H1 (cell line): ENCODE data around the gene LGALS4. TPM values are rescaled to one million over a fixed set of nuclear protein-coding genes. Genes with fewer than 3 reads are reported as not detected.

Experiments
- CTCF ChIA-PET: fragments of 300-600 bp; sonication (Branson Sonifier 250); formaldehyde crosslinking; loops from one replicate; lab custom pipeline; 2021; ENCODE audit not compliant: partially characterized antibody; lab: Charles Lee
- POLR2A ChIA-PET: fragments of 300-600 bp; sonication (Branson Sonifier 250); formaldehyde crosslinking; loops from one replicate; lab custom pipeline; 2021; ENCODE audit warnings: inconsistent platforms; ENCODE audit not compliant: partially characterized antibody; lab: Charles Lee
- DNase-seq, 2 experiments: peaks; one replicate each; pipeline versions ENCODE4 v3.0.0 to v3.0.0-alpha.2; 2010 to 2022; ENCODE audit warnings: low spot score in 2 of 2, low read depth in 1 of 2, mixed read lengths in 1 of 2
- FAIRE-seq: peaks from 2 replicates; lab custom pipeline; 2011; peaks lifted over from hg19 to GRCh38; lab: Jason Lieb, UNC
- H2AFZ ChIP-seq: 2 replicates; pipeline ENCODE4 v1.8.1; 2012; ENCODE audit warnings: low read length, inconsistent platforms
- H2AK5ac ChIP-seq: 2 replicates; pipeline ENCODE4 v1.6.1; 2013; ENCODE audit warnings: low read depth, low read length
- H2BK120ac ChIP-seq: replicated peaks from 2 replicates; pipeline ENCODE3; 2013; ENCODE audit warnings: low read depth, low read length, inconsistent platforms
- H2BK12ac ChIP-seq: 2 replicates; pipeline ENCODE4 v1.6.1; 2013; ENCODE audit warnings: low read depth, low read length
- H2BK15ac ChIP-seq: 2 replicates; pipeline ENCODE4 v1.6.1; 2013; ENCODE audit warnings: low read length
- H2BK20ac ChIP-seq: 2 replicates; pipeline ENCODE4 v1.6.1; 2013; ENCODE audit warnings: low read length
- H2BK5ac ChIP-seq: 2 replicates; pipeline ENCODE4 v1.6.1; 2013; ENCODE audit warnings: low read depth, low read length
- H3K14ac ChIP-seq: 2 replicates; pipeline ENCODE4 v1.6.1; 2013; ENCODE audit warnings: inconsistent platforms; ENCODE audit not compliant: insufficient read length
- H3K18ac ChIP-seq: 2 replicates; pipeline ENCODE4 v1.6.1; 2013; ENCODE audit warnings: low read length; ENCODE audit errors: extremely low read depth
- H3K23ac ChIP-seq: 2 replicates; pipeline ENCODE4 v1.6.1; 2013; ENCODE audit warnings: inconsistent platforms; ENCODE audit not compliant: insufficient read length
- H3K23me2 ChIP-seq: 2 replicates; pipeline ENCODE4 v1.6.1; 2013; ENCODE audit warnings: low read depth, low read length
- H3K27ac ChIP-seq: 2 replicates; pipeline ENCODE4 v1.6.1; 2011; ENCODE audit warnings: low read depth, low read length, inconsistent platforms
- H3K27me3 ChIP-seq, 4 experiments: replicated peaks in 1 of 4; 1 replicate in 1 of 4; 2 replicates in 3 of 4; pipeline versions ENCODE4 v1.6.1 to v1.8.1; 2011 to 2013; ENCODE audit warnings: low read length in 3 of 4, mild to moderate bottlenecking in 3 of 4, inconsistent platforms in 2 of 4, mixed read lengths in 2 of 4, moderate library complexity in 1 of 4; ENCODE audit not compliant: control insufficient read depth in 3 of 4, insufficient read depth in 3 of 4; ENCODE audit errors: extremely low read depth in 1 of 4
- H3K36me3 ChIP-seq, 4 experiments: 2 replicates each; pipeline versions ENCODE4 v1.6.1 to v1.8.1; 2011 to 2013; ENCODE audit warnings: mild to moderate bottlenecking in 4 of 4, low read length in 3 of 4, moderate library complexity in 2 of 4, control low read depth in 1 of 4, inconsistent platforms in 1 of 4; ENCODE audit not compliant: insufficient read depth in 4 of 4, control insufficient read depth in 2 of 4
- H3K4ac ChIP-seq: replicated peaks from 2 replicates; pipeline ENCODE3; 2013; ENCODE audit warnings: low read length, low read depth, mixed read lengths, inconsistent platforms; ENCODE audit not compliant: insufficient read length
- H3K4me1 ChIP-seq, 4 experiments: replicated peaks in 1 of 4; 1 replicate in 1 of 4; 2 replicates in 3 of 4; pipeline versions ENCODE4 v1.6.1 to v1.8.1; 2011 to 2013; ENCODE audit warnings: low read length in 3 of 4, inconsistent platforms in 2 of 4, mixed read lengths in 1 of 4; ENCODE audit not compliant: insufficient read depth in 4 of 4, control insufficient read depth in 3 of 4
- H3K4me2 ChIP-seq, 2 experiments: 2 replicates each; pipeline versions ENCODE4 v1.6.1 to v1.8.1; 2011 to 2013; ENCODE audit warnings: low read depth in 2 of 2, low read length in 2 of 2, control low read depth in 1 of 2, inconsistent platforms in 1 of 2, mild to moderate bottlenecking in 1 of 2; ENCODE audit not compliant: insufficient read depth in 1 of 2
- H3K4me3 ChIP-seq, 4 experiments: fragments of 200-600, 300-600 bp in 1 of 4; sonication (generic), shearing (Covaris generic), sonication (Bioruptor Twin) in 1 of 4; 2 replicates each; pipeline versions ENCODE4 v1.5.1 to v1.8.1; 2011 to 2016; ENCODE audit warnings: low read length in 4 of 4, low read depth in 3 of 4, control low read depth in 2 of 4, inconsistent platforms in 2 of 4, mild to moderate bottlenecking in 2 of 4, mixed read lengths in 1 of 4, moderate library complexity in 1 of 4; ENCODE audit not compliant: insufficient read depth in 2 of 4; ENCODE audit errors: extremely low read depth in 1 of 4
- H3K56ac ChIP-seq: replicated peaks from 2 replicates; pipeline ENCODE3; 2013; ENCODE audit warnings: low read depth, mild to moderate bottlenecking, mixed read lengths, low read length, inconsistent platforms; ENCODE audit not compliant: insufficient read length
- H3K79me1 ChIP-seq: 2 replicates; pipeline ENCODE4 v1.6.1; 2013; ENCODE audit warnings: low read depth, low read length, control low read depth
- H3K79me2 ChIP-seq, 2 experiments: 2 replicates each; pipeline versions ENCODE4 v1.6.1 to v1.8.1; 2012 to 2013; ENCODE audit warnings: low read length in 2 of 2, mild to moderate bottlenecking in 2 of 2, inconsistent platforms in 1 of 2; ENCODE audit not compliant: insufficient read depth in 2 of 2, control insufficient read depth in 1 of 2
- H3K9ac ChIP-seq, 4 experiments: replicated peaks in 1 of 4; 1 replicate in 1 of 4; 2 replicates in 3 of 4; pipeline versions ENCODE4 v1.6.1 to v1.8.1; 2011 to 2013; ENCODE audit warnings: low read depth in 3 of 4, low read length in 3 of 4, control low read depth in 2 of 4, mild to moderate bottlenecking in 2 of 4, moderate library complexity in 2 of 4, inconsistent platforms in 1 of 4; ENCODE audit errors: extremely low read depth in 1 of 4
- H3K9me3 ChIP-seq, 2 experiments: 2 replicates each; pipeline versions ENCODE4 v1.6.1 to v1.8.1; 2012 to 2013; ENCODE audit warnings: mild to moderate bottlenecking in 2 of 2, moderate library complexity in 2 of 2, control low read depth in 1 of 2, inconsistent platforms in 1 of 2, low read depth in 1 of 2, low read length in 1 of 2, mixed read lengths in 1 of 2; ENCODE audit not compliant: insufficient read depth in 2 of 2
- H4K20me1 ChIP-seq, 2 experiments: replicated peaks in 1 of 2; 2 replicates each; pipeline versions ENCODE3 to v1.8.1; 2011 to 2013; ENCODE audit warnings: inconsistent platforms in 2 of 2, low read length in 2 of 2, mild to moderate bottlenecking in 1 of 2; ENCODE audit not compliant: insufficient read depth in 2 of 2, control insufficient read depth in 1 of 2
- H4K5ac ChIP-seq: 2 replicates; pipeline ENCODE4 v1.6.1; 2013; ENCODE audit warnings: low read length, low read depth, mixed read lengths, inconsistent platforms; ENCODE audit not compliant: insufficient read length
- H4K8ac ChIP-seq: 2 replicates; pipeline ENCODE4 v1.8.0; 2013; ENCODE audit warnings: mild to moderate bottlenecking, moderate library complexity, low read length, inconsistent platforms; ENCODE audit not compliant: insufficient read depth; ENCODE audit errors: extremely low read depth
- H4K91ac ChIP-seq: replicated peaks from 2 replicates; pipeline ENCODE3; 2013; ENCODE audit warnings: low read length, mixed read lengths, inconsistent platforms; ENCODE audit not compliant: insufficient read length
- CBX5 ChIP-seq: fragments of 300-800, 300-1000 bp; sonication (generic); IDR thresholded peaks from 2 replicates; pipeline ENCODE4 v1.7.1; 2016; ENCODE audit warnings: antibody characterized with exemption, low read length, low read depth
- CREB1 ChIP-seq: IDR thresholded peaks from 2 replicates; pipeline ENCODE4 v1.6.1; 2012; ENCODE audit warnings: inconsistent platforms
- JUND ChIP-seq: IDR thresholded peaks from 2 replicates; pipeline ENCODE4 v1.6.1; 2011; ENCODE audit warnings: mild to moderate bottlenecking, improper control_type of control experiment, low read length
- POU5F1 ChIP-seq: IDR thresholded peaks from 2 replicates; pipeline ENCODE4 v1.6.1; 2011; ENCODE audit warnings: low read depth, mild to moderate bottlenecking, low read length, moderate library complexity
- RAD21 ChIP-seq, 2 experiments: IDR thresholded peaks in 1 of 2; conservative IDR thresholded peaks in 1 of 2; 2 replicates each; pipeline ENCODE4 v1.6.1; 2011; ENCODE audit warnings: low read depth in 2 of 2, low read length in 2 of 2, improper control_type of control experiment in 1 of 2, inconsistent platforms in 1 of 2, mild to moderate bottlenecking in 1 of 2, moderate library complexity in 1 of 2
- RXRA ChIP-seq: IDR thresholded peaks from 2 replicates; pipeline ENCODE4 v1.6.1; 2011; ENCODE audit warnings: low read depth, mild to moderate bottlenecking, low read length, moderate library complexity; ENCODE audit not compliant: insufficient read depth
- SIRT6 ChIP-seq: IDR thresholded peaks from one replicate; pipeline ENCODE4 v1.7.1; 2012; ENCODE audit warnings: low read length, inconsistent platforms
- SP1 ChIP-seq: IDR thresholded peaks from 2 replicates; pipeline ENCODE4 v1.6.1; 2011; ENCODE audit warnings: low read depth, low read length
- TAF7 ChIP-seq: optimal IDR thresholded peaks from 2 replicates; pipeline ENCODE3; 2011; ENCODE audit warnings: low read depth, mild to moderate bottlenecking, inconsistent platforms, low read length, moderate library complexity, borderline replicate concordance
- TBP ChIP-seq: IDR thresholded peaks from 2 replicates; pipeline ENCODE4 v1.6.1; 2011; ENCODE audit warnings: low read depth, low read length, improper control_type of control experiment
- WGBS, 2 experiments: shearing (Covaris generic) in 1 of 2; methylation state at CpG; one replicate each; pipeline versions ENCODE4 v1.1.6 to v1.1.7; 2013 to 2015; ENCODE audit warnings: low lambda C conversion rate in 2 of 2, mixed read lengths in 2 of 2, inconsistent platforms in 1 of 2, low coverage in 1 of 2, missing lambda C conversion rate in 1 of 2; ENCODE audit not compliant: insufficient replicate concordance in 2 of 2, insufficient coverage in 1 of 2, insufficient read length in 1 of 2; ENCODE audit errors: extremely low coverage in 1 of 2, missing lambda C conversion rate in 1 of 2; 5-methylcytosine and 5-hydroxymethylcytosine counted together
- polyA plus RNA-seq, 7 experiments: library from polyadenylated mRNA; depleted of rRNA in 3 of 7; stranded (reverse) in 5 of 7; unstranded in 2 of 7; fragments of >200 nt in 5 of 7; fragments of 200-250 nt in 2 of 7; gene quantifications; 1 replicate in 5 of 7; 2 replicates in 1 of 7; 4 replicates in 1 of 7; pipeline versions ENCODE4 v1.2.1 to v1.2.3, GENCODE V29; 2011 to 2013; ENCODE audit warnings: missing spikeins in 2 of 7, mixed read lengths in 2 of 7
- total RNA-seq: library from RNA; stranded (reverse); fragmentation: NEBNext Ultra II Directional; extraction: Animal tissue kit (Norgen Biotek cat#: 25700); gene quantifications from 2 replicates; pipeline ENCODE4 v1.2.1, GENCODE V29; 2021

LGALS4 gene
- total and polyA plus RNA-seq, 2 of the 8 experiments (the other 6 are each of a cell fraction or from before 2014, with no cell fraction given), result 0.32 to 0.37 TPM

DNA sequence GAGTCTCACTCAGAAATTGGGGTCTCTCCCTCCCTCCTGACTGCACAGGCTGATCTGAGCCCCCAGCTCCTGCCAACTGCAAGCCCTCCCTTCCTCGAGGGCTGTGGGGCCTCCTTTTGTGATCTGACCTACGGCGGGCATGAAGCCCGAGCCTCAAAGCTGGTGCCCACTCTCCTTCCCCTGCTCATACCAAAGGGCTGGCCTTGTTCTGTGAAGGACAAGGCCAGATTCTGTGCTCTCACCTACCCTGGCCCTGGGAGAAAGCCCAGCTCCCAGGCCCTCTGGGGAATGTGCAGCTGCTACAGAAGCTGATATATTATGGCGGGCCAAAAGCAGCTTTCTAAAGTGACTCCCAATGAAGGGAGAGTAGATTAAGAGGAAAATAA, 27.8 kb upstream of the LGALS4 start:
- Histone ChIP-seq H3K27ac (no peak overlapping the region), H2AK5ac (no peak overlapping the region), H3K27me3 (no peaks in the 10 kb centered on the region; a peak in 1 of 7 replicates), H2BK12ac (no peak overlapping the region), H3K4me3 (no peak overlapping the region), H3K4me1 (no peaks in the 10 kb centered on the region), H4K91ac (no peak overlapping the region), H4K8ac (no peak overlapping the region), H3K23ac (no peak overlapping the region), H3K4me2 (no peak overlapping the region), H3K9me3 (no peaks in the 10 kb centered on the region), H3K56ac (no peak overlapping the region), H3K9ac (no peak overlapping the region), H3K36me3 (peaks cover 82 to 99% (median 95%) of the 10 kb centered on the region in 4 experiments), H2BK120ac (no peak overlapping the region), H2BK5ac (no peak overlapping the region), H3K79me2 (peaks cover 0 to 43% of the 10 kb centered on the region in 2 experiments; a peak in 2 of 4 replicates), H2BK15ac (no peak overlapping the region), H2BK20ac (no peak overlapping the region), H4K5ac (no peak overlapping the region), H3K4ac (no peak overlapping the region), H3K18ac (no peak overlapping the region), H3K79me1 (peaks cover 9% of the 10 kb centered on the region; the same call in 1 of the 2 replicates), H2AFZ (no peak overlapping the region), H4K20me1 (peaks cover 36 to 51% of the 10 kb centered on the region in 2 experiments), H3K14ac (no peak overlapping the region), H3K23me2 (no peaks in the 10 kb centered on the region)
- POLR2A ChIA-PET, result interaction anchor here (0.8 to 14.2 kb wide), 16 partner anchors 5 to 103 kb away, joined by 3 to 376 read pairs (median 4); partner anchors contain the start of genes ECH1, HNRNPL and LGALS4
- TF ChIP-seq RXRA (no peak), SP1 (no peak), TAF7 (no peak), CREB1 (no peak), TBP (no peak), JUND (no peak), SIRT6 (no peak), CBX5 (no peak), POU5F1 (no peak), RAD21 (IDR thresholded peaks at IDR 0.05 in 1 of 2, conservative IDR thresholded peaks at IDR 0.05 in 1 of 2; ENCODE audit: low read depth in 2 of 2, low read length in 2 of 2) (no peak)
- DNase-seq, result no peak
- CTCF ChIA-PET, result interaction anchor here (0.7 kb wide), 1 partner anchor 38 kb away, joined by 3 read pairs; no protein-coding TSS in a partner anchor
- WGBS, 2 experiments, result 91% methylated on average over 5 of the region's 5 CpGs; no CpG with 5 or more reads in 1 of the 2 experiments
- FAIRE-seq, result no peak
